ENCODE results near the gene TBC1D2B.

TBC1D2B gene

GRCh38 chr15:78079298-78080087 lies 2.0 kb upstream of the TBC1D2B start:
- no peak overlapping the region for H3K27ac ChIP-seq (ENCODE audit: low read length)
- no peaks in the 10 kb centered on the region for H3K36me3 ChIP-seq (ENCODE audit: insufficient read depth, low read depth, low read length)
- no peaks in the 10 kb centered on the region for H3K9me3 ChIP-seq (ENCODE audit: insufficient read depth, low read depth, low read length)
- H3K9ac ChIP-seq (ENCODE audit: low read depth, low read length): no peak overlapping the region
- peaks cover 4% of the 10 kb centered on the region; the same call in 1 of the 2 replicates for H3K4me1 ChIP-seq (ENCODE audit: insufficient read depth, low read length)
- H3K27me3 ChIP-seq (ENCODE audit: insufficient read depth, low read length): peaks cover 5% of the 10 kb centered on the region; the same call in 1 of the 2 replicates
- no peak overlapping the region for H3K4me3 ChIP-seq (ENCODE audit: low read length)

- Histone ChIP-seq H3K9me3 (ENCODE audit: insufficient read depth, low read depth, low read length) (no peaks in the 10 kb centered on the region), H3K27ac (ENCODE audit: low read length) (no peak overlapping the region), H3K27me3 (ENCODE audit: insufficient read depth, low read length) (peaks cover 5% of the 10 kb centered on the region; the same call in 1 of the 2 replicates), H3K9ac (ENCODE audit: low read depth, low read length) (no peak overlapping the region), H3K36me3 (ENCODE audit: insufficient read depth, low read depth, low read length) (no peaks in the 10 kb centered on the region), H3K4me1 (ENCODE audit: insufficient read depth, low read length) (peaks cover 4% of the 10 kb centered on the region; the same call in 1 of the 2 replicates), H3K4me3 (ENCODE audit: low read length) (peak overlapping the region; percentile 68)
Observed at GRCh38 chr15:78077871-78078210, 330 bp upstream of the TBC1D2B start.

- Histone ChIP-seq H3K4me1 (ENCODE audit: insufficient read depth, low read length) (peaks cover 11% of the 10 kb centered on the region; the same call in 1 of the 2 replicates), H3K36me3 (ENCODE audit: insufficient read depth, low read depth, low read length) (no peaks in the 10 kb centered on the region), H3K27ac (ENCODE audit: low read length) (no peak overlapping the region), H3K9ac (ENCODE audit: low read depth, low read length) (peak overlapping the region; percentile 62; the same call in 1 of the 2 replicates), H3K9me3 (ENCODE audit: insufficient read depth, low read depth, low read length) (no peaks in the 10 kb centered on the region), H3K27me3 (ENCODE audit: insufficient read depth, low read length) (peaks cover 5% of the 10 kb centered on the region; the same call in 1 of the 2 replicates), H3K4me3 (ENCODE audit: low read length) (peak overlapping the region; percentile 86)
Observed at GRCh38 chr15:78076231-78077052, 1.1 kb downstream of the TBC1D2B start.

GRCh38 chr15:78075490-78076230 lies 1.9 kb downstream of the TBC1D2B start:
- no peaks in the 10 kb centered on the region for H3K36me3 ChIP-seq (ENCODE audit: insufficient read depth, low read depth, low read length)
- H3K4me3 ChIP-seq (ENCODE audit: low read length): peak overlapping the region; percentile 36; the same call in 1 of the 2 replicates
- H3K27ac ChIP-seq (ENCODE audit: low read length): no peak overlapping the region
- no peaks in the 10 kb centered on the region for H3K9me3 ChIP-seq (ENCODE audit: insufficient read depth, low read depth, low read length)
- H3K9ac ChIP-seq (ENCODE audit: low read depth, low read length): peak overlapping the region; percentile 62; the same call in 1 of the 2 replicates
- H3K27me3 ChIP-seq (ENCODE audit: insufficient read depth, low read length): peaks cover 5% of the 10 kb centered on the region; the same call in 1 of the 2 replicates
- H3K4me1 ChIP-seq (ENCODE audit: insufficient read depth, low read length): peaks cover 12% of the 10 kb centered on the region; the same call in 1 of the 2 replicates

GRCh38 chr15:78073046-78073787 lies 4.3 kb downstream of the TBC1D2B start:
- peaks cover 5% of the 10 kb centered on the region; the same call in 1 of the 2 replicates for H3K27me3 ChIP-seq (ENCODE audit: insufficient read depth, low read length)
- H3K4me3 ChIP-seq (ENCODE audit: low read length): no peak overlapping the region
- H3K9ac ChIP-seq (ENCODE audit: low read depth, low read length): no peak overlapping the region
- peaks cover 32% of the 10 kb centered on the region for H3K4me1 ChIP-seq (ENCODE audit: insufficient read depth, low read length)
- H3K27ac ChIP-seq (ENCODE audit: low read length): no peak overlapping the region
- no peaks in the 10 kb centered on the region for H3K9me3 ChIP-seq (ENCODE audit: insufficient read depth, low read depth, low read length)
- H3K36me3 ChIP-seq (ENCODE audit: insufficient read depth, low read depth, low read length): no peaks in the 10 kb centered on the region

GRCh38 chr15:78072080-78072892 lies 5.2 kb downstream of the TBC1D2B start:
- H3K4me3 ChIP-seq (ENCODE audit: low read length): no peak overlapping the region
- no peaks in the 10 kb centered on the region for H3K9me3 ChIP-seq (ENCODE audit: insufficient read depth, low read depth, low read length)
- no peak overlapping the region for H3K9ac ChIP-seq (ENCODE audit: low read depth, low read length)
- peaks cover 5% of the 10 kb centered on the region; the same call in 1 of the 2 replicates for H3K27me3 ChIP-seq (ENCODE audit: insufficient read depth, low read length)
- H3K27ac ChIP-seq (ENCODE audit: low read length): no peak overlapping the region
- peaks cover 38% of the 10 kb centered on the region for H3K4me1 ChIP-seq (ENCODE audit: insufficient read depth, low read length)
- no peaks in the 10 kb centered on the region for H3K36me3 ChIP-seq (ENCODE audit: insufficient read depth, low read depth, low read length)

GRCh38 chr15:78071383-78071782 lies 6.1 kb downstream of the TBC1D2B start:
- Histone ChIP-seq H3K4me3 (ENCODE audit: low read length) (no peak overlapping the region), H3K9me3 (ENCODE audit: insufficient read depth, low read depth, low read length) (no peaks in the 10 kb centered on the region), H3K4me1 (ENCODE audit: insufficient read depth, low read length) (peaks cover 46% of the 10 kb centered on the region), H3K27ac (ENCODE audit: low read length) (no peak overlapping the region), H3K36me3 (ENCODE audit: insufficient read depth, low read depth, low read length) (no peaks in the 10 kb centered on the region), H3K27me3 (ENCODE audit: insufficient read depth, low read length) (no peaks in the 10 kb centered on the region), H3K9ac (ENCODE audit: low read depth, low read length) (no peak overlapping the region)

- Histone ChIP-seq H3K9ac (ENCODE audit: low read depth, low read length) (no peak overlapping the region), H3K27me3 (ENCODE audit: insufficient read depth, low read length) (no peaks in the 10 kb centered on the region), H3K27ac (ENCODE audit: low read length) (no peak overlapping the region), H3K9me3 (ENCODE audit: insufficient read depth, low read depth, low read length) (no peaks in the 10 kb centered on the region), H3K36me3 (ENCODE audit: insufficient read depth, low read depth, low read length) (no peaks in the 10 kb centered on the region), H3K4me3 (ENCODE audit: low read length) (no peak overlapping the region), H3K4me1 (ENCODE audit: insufficient read depth, low read length) (peaks cover 51% of the 10 kb centered on the region)
Observed at GRCh38 chr15:78070049-78070700, 7.3 kb downstream of the TBC1D2B start.

- H3K9ac ChIP-seq (ENCODE audit: low read depth, low read length): no peak overlapping the region
- no peaks in the 10 kb centered on the region for H3K9me3 ChIP-seq (ENCODE audit: insufficient read depth, low read depth, low read length)
- H3K4me3 ChIP-seq (ENCODE audit: low read length): no peak overlapping the region
- H3K36me3 ChIP-seq (ENCODE audit: insufficient read depth, low read depth, low read length): no peaks in the 10 kb centered on the region
- H3K4me1 ChIP-seq (ENCODE audit: insufficient read depth, low read length): peaks cover 51% of the 10 kb centered on the region
- no peak overlapping the region for H3K27ac ChIP-seq (ENCODE audit: low read length)
- H3K27me3 ChIP-seq (ENCODE audit: insufficient read depth, low read length): no peaks in the 10 kb centered on the region
Observed at GRCh38 chr15:78069462-78070029, 8.0 kb downstream of the TBC1D2B start.

- H3K4me3 ChIP-seq (ENCODE audit: low read length): no peak overlapping the region
- H3K27me3 ChIP-seq (ENCODE audit: insufficient read depth, low read length): no peaks in the 10 kb centered on the region
- no peaks in the 10 kb centered on the region for H3K36me3 ChIP-seq (ENCODE audit: insufficient read depth, low read depth, low read length)
- no peak overlapping the region for H3K27ac ChIP-seq (ENCODE audit: low read length)
- H3K9me3 ChIP-seq (ENCODE audit: insufficient read depth, low read depth, low read length): no peaks in the 10 kb centered on the region
- H3K4me1 ChIP-seq (ENCODE audit: insufficient read depth, low read length): peaks cover 51% of the 10 kb centered on the region
- no peak overlapping the region; the same call in 1 of the 2 replicates for H3K9ac ChIP-seq (ENCODE audit: low read depth, low read length)
Observed at GRCh38 chr15:78069052-78069414, 8.5 kb downstream of the TBC1D2B start.
